MM.1S (cell line): ENCODE measurements around the gene CDIPT.

Experiments
- DNase-seq: peaks from one replicate; pipeline ENCODE4 v3.0.0-alpha.2; 2015
- H2AFZ ChIP-seq: fragments of 300-600 bp; sonication (generic); 2 replicates; pipeline ENCODE4 v1.6.0; 2016; ENCODE audit warnings: antibody characterized with exemption, low read length
- H3F3A ChIP-seq: fragments of 300-600 bp; sonication (generic); 2 replicates; pipeline ENCODE4 v1.6.1; 2016; ENCODE audit warnings: mild to moderate bottlenecking, antibody characterized with exemption, low read length, moderate library complexity, mixed read lengths; ENCODE audit not compliant: insufficient read depth
- H3K27ac ChIP-seq: fragments of 300-600 bp; sonication (generic); 2 replicates; pipeline ENCODE4 v1.5.1; 2016; ENCODE audit warnings: mild to moderate bottlenecking, low read length
- H3K27me3 ChIP-seq: fragments of 300-600 bp; sonication (generic); replicated peaks from 2 replicates; pipeline ENCODE4 v1.6.0; 2016; ENCODE audit warnings: low read length; ENCODE audit not compliant: insufficient read depth
- H3K36me3 ChIP-seq: fragments of 300-600 bp; sonication (generic); replicated peaks from 2 replicates; pipeline ENCODE4 v1.6.1; 2016; ENCODE audit warnings: mild to moderate bottlenecking, low read length, mixed read lengths; ENCODE audit not compliant: insufficient read depth
- H3K4me1 ChIP-seq: fragments of 300-600 bp; sonication (generic); 2 replicates; pipeline ENCODE4 v1.6.1; 2016; ENCODE audit warnings: low read length, mixed read lengths
- H3K4me2 ChIP-seq: fragments of 300-600 bp; sonication (generic); 2 replicates; pipeline ENCODE4 v1.6.0; 2016; ENCODE audit warnings: low read depth, low read length
- H3K4me3 ChIP-seq: fragments of 300-600 bp; sonication (generic); 2 replicates; pipeline ENCODE4 v1.5.1; 2016; ENCODE audit warnings: low read length, mixed read lengths
- H3K79me2 ChIP-seq: fragments of 300-600 bp; sonication (generic); 2 replicates; pipeline ENCODE4 v1.6.1; 2016; ENCODE audit warnings: mixed run types, low read length, mixed read lengths
- H3K9ac ChIP-seq: fragments of 300-600 bp; sonication (generic); 2 replicates; pipeline ENCODE4 v1.6.1; 2016; ENCODE audit warnings: low read length, mixed read lengths
- H3K9me2 ChIP-seq: fragments of 300-600 bp; sonication (generic); replicated peaks from 2 replicates; pipeline ENCODE4 v1.6.1; 2016; ENCODE audit warnings: mild to moderate bottlenecking, low read length, mixed read lengths; ENCODE audit not compliant: insufficient read depth
- H3K9me3 ChIP-seq: fragments of 300-600 bp; sonication (generic); replicated peaks from 2 replicates; pipeline ENCODE4 v1.6.1; 2016; ENCODE audit warnings: mild to moderate bottlenecking, low read length, mixed read lengths; ENCODE audit not compliant: insufficient read depth
- H4K20me1 ChIP-seq: fragments of 300-600 bp; sonication (generic); 2 replicates; pipeline ENCODE4 v1.6.1; 2016; ENCODE audit warnings: mild to moderate bottlenecking, low read length, moderate library complexity, mixed read lengths; ENCODE audit not compliant: insufficient read depth
- CTCF ChIP-seq: fragments of 300-600 bp; sonication (generic); IDR thresholded peaks from 2 replicates; pipeline ENCODE4 v1.5.1; 2016; ENCODE audit warnings: antibody characterized with exemption, low read length, mixed read lengths
- EZH2 ChIP-seq: fragments of 300-600 bp; sonication (generic); optimal IDR thresholded peaks from 2 replicates; pipeline ENCODE3; 2017; ENCODE audit warnings: low read depth, mild to moderate bottlenecking, antibody characterized with exemption, low read length, mixed read lengths
- EZH2phosphoT487 ChIP-seq: fragments of 300-600 bp; sonication (generic); IDR thresholded peaks from 2 replicates; pipeline ENCODE4 v1.6.1; 2018; ENCODE audit warnings: antibody characterized with exemption, low read length

CDIPT gene

DNA sequence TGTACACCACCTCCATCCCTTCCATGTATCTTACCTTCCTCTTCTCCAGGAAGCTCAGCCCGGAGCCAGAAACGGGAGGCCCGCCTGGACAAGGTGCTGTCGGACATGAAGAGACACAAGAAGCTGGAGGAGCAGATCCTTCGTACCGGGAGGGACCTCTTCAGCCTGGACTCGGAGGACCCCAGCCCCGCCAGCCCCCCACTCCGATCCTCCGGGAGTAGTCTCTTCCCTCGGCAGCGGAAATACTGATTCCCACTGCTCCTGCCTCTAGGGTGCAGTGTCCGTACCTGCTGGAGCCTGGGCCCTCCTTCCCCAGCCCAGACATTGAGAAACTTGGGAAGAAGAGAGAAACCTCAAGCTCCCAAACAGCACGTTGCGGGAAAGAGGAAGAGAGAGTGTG, 43.5 kb downstream of the CDIPT start:
- H3K79me2 ChIP-seq: peaks cover 74% of the 10 kb centered on the region
- no peak for TF ChIP-seq EZH2phosphoT487
- no peak for DNase-seq
- peaks cover 42% of the 10 kb centered on the region for H3K4me1 ChIP-seq
- H3K9me2 ChIP-seq: no peaks in the 10 kb centered on the region
- peak overlapping the region; percentile 80; the same call in 1 of the 2 replicates for H3K27ac ChIP-seq
- no peaks in the 10 kb centered on the region for H3K9me3 ChIP-seq
- peak overlapping the region; percentile 70 for H3K4me3 ChIP-seq
- no peak overlapping the region for H2AFZ ChIP-seq
- H3K4me2 ChIP-seq: peak overlapping the region; percentile 90; the same call in 1 of the 2 replicates
- H3F3A ChIP-seq: peaks cover 41% of the 10 kb centered on the region
- H3K36me3 ChIP-seq: no peaks in the 10 kb centered on the region
- H3K9ac ChIP-seq: peak overlapping the region; percentile 68; the same call in 1 of the 2 replicates
- H4K20me1 ChIP-seq: no peaks in the 10 kb centered on the region
- H3K27me3 ChIP-seq: no peaks in the 10 kb centered on the region

GRCh38 chr16:29818082-29818481, 44.9 kb downstream of the CDIPT start:
- Histone ChIP-seq H3K4me3 (no peak overlapping the region), H3K79me2 (peaks cover 62% of the 10 kb centered on the region), H3F3A (peaks cover 41% of the 10 kb centered on the region), H3K9me3 (no peaks in the 10 kb centered on the region), H4K20me1 (no peaks in the 10 kb centered on the region), H3K36me3 (no peaks in the 10 kb centered on the region), H3K4me2 (peak overlapping the region; percentile 2; the same call in 1 of the 2 replicates), H2AFZ (no peak overlapping the region), H3K27ac (no peak overlapping the region), H3K27me3 (no peaks in the 10 kb centered on the region), H3K9me2 (no peaks in the 10 kb centered on the region), H3K9ac (no peak overlapping the region), H3K4me1 (peaks cover 38% of the 10 kb centered on the region)
- DNase-seq: no peak
- TF ChIP-seq CTCF (no peak), EZH2 (no peak), EZH2phosphoT487 (no peak)

GRCh38 chr16:29816694-29817441, 46.2 kb downstream of the CDIPT start:
- H4K20me1 ChIP-seq: no peaks in the 10 kb centered on the region
- H3K9me3 ChIP-seq: no peaks in the 10 kb centered on the region
- TF ChIP-seq CTCF (peak; percentile 11; the same call in 1 of the 2 replicates), EZH2 (no peak), EZH2phosphoT487 (no peak)
- no peaks in the 10 kb centered on the region for H3K9me2 ChIP-seq
- H3K79me2 ChIP-seq: peaks cover 50% of the 10 kb centered on the region
- peak overlapping the region; percentile 73 for H2AFZ ChIP-seq
- H3K9ac ChIP-seq: peak overlapping the region; percentile 88
- H3K4me2 ChIP-seq: peak overlapping the region; percentile 72
- H3K4me3 ChIP-seq: peak overlapping the region; percentile 88
- peaks cover 35% of the 10 kb centered on the region for H3K4me1 ChIP-seq
- DNase-seq: peak; percentile 71
- H3K36me3 ChIP-seq: no peaks in the 10 kb centered on the region
- peaks cover 41% of the 10 kb centered on the region for H3F3A ChIP-seq
- peak overlapping the region; percentile 87; the same call in 1 of the 2 replicates for H3K27ac ChIP-seq
- no peaks in the 10 kb centered on the region for H3K27me3 ChIP-seq
